Activated naive CD4-positive, alpha-beta T cell treated with Interleukin-2 at 50 U/mL for 16 hours (primary cell): Measurements from ENCODE around the gene OR2L8.

Experiments
- DNase-seq: peaks from one replicate; pipeline ENCODE4 v3.0.0-alpha.2; 2020

OR2L8 gene, protein sequence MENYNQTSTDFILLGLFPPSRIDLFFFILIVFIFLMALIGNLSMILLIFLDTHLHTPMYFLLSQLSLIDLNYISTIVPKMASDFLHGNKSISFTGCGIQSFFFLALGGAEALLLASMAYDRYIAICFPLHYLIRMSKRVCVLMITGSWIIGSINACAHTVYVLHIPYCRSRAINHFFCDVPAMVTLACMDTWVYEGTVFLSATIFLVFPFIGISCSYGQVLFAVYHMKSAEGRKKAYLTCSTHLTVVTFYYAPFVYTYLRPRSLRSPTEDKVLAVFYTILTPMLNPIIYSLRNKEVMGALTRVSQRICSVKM

DNA sequence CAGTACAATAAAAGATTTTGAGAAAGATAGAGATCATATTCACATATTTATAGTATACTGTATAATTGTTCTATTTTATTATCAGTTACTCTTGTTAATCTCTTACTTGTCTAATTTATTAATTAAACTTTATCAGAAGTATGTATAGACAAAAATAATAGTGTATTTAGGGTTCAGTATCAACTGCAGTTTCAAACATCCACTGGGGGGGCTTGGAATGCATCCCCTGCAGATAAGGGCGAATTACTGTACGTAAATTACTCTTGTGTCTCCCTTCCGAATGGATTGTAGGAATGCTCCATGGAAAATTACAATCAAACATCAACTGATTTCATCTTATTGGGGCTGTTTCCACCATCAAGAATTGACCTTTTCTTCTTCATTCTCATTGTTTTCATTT, at the start of gene OR2L8:
Gene OR2L8 (plus strand): TSS at position 301 of the 400 bp plus-strand sequence. CDS start 0 bp downstream, at position 301.
- no peak for DNase-seq

DNA sequence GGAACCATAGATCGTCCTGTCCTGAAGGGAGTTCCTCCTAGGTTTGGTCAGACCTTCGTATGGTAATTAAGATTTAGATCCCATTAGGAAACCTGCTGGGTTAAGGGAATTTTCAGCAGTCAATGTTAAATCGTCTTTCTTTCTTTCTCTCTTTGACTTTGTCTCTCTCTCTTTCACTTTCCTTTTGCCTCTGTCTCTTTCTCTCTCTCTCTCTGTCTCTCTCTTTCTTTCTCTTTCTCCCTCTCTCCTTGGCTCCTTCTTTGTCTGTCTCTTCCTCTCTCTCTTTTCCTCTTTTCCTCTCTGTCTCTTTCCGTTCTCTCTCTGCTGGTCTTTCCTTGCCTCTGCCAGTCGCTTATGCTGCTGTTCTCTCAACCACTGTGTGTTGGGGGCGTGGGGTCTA, 44.5 kb upstream of the OR2L8 start:
- DNase-seq, result no peak

DNA sequence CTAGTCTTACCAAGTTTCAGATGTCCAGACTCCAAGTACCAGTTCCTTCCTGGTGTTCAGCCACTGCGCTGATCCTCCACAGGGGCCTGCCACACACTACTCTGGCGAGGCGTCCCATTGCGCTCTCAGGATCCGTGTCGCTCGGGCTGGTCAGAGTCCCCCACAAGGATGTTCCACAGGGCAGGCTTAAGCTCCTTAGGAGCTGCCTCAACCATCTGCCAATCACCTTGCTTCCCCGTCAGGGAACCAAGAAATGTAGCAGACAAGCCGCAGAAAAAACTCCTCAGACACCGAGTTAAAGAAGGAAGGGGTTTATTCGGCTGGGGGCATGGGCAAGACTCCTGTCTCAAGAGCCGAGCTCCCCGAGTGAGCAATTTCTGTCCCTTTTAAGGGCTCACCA, 43.5 kb upstream of the OR2L8 start:
- DNase-seq, result no peak

DNA sequence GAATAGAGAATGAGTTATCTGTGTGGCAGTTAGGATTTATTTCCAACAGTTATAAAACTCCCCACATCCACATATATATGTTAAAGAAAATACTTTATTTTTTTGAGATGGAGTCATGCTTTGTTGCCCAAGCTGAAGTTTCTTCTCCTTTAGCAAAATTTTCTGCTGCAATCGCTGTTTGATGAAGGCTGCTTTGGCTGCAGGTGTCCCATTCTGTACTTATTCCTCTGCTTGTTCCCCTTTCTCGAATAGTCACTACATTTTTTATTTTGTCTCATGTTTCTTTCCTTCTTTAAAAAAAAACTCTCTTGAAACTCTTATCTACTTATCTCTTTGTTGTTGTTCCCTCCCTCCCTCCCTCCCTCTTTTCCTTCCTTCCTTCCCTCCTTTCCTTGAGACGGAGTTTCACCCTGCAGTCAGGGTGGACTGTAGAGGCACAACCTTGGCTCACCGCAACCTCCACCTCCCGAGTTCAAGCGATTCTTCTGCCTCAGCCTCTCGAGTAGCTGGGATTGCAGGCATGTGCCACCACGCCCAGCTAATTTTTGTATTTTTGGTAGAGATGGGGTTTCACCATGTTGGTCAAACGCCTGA, 42.7 kb upstream of the OR2L8 start:
- peak; percentile 4 for DNase-seq

DNA sequence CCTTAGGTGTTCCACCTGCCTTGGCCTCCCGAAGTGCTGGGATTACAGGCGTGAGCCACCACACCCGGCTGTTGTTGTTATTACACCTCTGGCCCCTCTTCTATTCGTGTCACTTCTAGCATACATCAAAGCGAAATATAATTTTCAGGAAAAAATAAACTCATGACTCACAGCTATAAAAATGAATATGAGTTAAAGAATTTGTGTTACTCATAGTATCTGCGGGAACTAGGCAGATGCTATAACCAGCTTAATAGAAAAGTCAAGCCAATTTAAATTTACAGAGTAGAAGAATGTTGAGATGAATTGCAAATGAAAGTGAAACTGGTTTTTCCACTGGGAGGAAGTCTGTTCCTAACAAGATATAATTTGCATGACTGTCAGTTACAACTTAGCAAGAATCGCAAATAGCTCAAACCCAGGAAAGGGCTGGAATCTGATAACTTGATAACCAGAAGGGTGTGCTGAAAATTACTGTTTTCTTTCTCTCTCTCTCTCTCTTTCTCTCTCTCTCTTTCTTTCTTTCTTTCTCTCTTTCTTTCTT, 42.1 kb upstream of the OR2L8 start:
- DNase-seq, result no peak

DNA sequence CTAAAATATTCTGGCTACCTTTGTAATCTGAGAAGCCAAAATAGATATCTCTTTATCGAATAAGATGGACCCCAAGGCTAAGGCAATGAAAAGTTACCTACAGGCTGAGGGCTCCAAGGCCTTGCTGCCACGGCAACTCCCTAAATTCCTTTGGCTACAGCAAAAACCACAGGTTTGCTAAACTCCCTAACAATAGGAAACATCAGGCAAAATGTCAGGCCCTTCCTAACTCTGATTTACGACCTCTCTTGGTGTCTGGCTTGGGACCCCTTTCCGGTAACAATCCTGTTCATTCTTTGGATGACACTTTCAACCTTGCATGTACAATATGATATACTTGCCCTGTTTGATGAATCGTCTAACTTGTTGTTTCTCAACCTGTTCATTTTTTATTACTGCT, 39.9 kb upstream of the OR2L8 start:
- no peak for DNase-seq

DNA sequence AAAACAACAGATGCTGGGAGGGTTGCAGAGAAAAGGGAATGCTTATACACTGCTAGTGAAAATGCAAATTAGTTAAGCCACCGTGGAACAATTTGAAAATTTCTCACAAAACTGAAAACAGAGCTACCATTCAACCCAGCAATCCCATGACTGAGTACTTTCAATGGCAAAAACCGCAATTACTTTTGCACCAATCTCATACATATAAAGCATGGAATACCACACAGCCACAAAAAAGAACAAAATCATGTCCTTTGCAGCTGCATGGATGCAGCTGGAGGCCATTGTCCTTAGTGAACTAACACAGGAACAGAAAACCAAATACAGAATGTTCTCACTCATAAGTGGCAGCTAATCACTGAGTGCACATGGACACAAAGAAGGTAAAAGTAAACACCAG, 34.9 kb upstream of the OR2L8 start:
- DNase-seq, result no peak

DNA sequence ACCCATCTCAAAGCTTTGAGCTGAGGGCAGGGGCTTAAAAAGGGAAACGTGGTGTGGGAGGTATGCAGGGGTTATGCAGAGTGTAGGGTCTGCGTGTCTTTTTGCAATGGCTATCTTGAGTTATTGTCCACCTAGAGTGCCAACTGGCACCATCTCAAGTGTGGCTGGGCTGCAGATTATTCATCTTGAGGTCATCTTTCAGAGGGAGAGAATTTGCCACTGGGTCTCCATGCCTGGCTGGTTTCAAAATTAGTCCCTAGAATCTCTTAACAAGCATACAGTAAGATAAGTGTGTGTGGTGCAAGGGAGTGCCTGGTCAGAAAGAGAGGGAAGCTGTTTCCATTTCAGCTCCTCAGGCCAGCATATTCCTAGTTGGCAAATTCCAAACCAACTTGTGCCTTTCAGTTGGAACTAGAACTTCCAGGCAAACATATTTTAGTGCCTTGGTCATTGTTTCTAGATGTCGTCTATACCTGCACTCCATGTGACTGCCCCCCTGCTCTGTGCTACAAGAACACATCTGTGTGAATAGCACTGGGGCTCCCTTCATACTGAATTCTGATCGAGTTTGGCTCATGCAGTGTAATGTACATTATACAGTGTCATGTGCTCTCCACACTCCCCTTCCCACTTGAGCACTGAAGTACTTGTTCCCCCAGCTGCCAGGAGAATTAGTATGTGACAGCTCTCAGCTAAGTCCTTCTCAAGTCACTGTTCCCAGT, 33.6 kb upstream of the OR2L8 start:
- no peak for DNase-seq

DNA sequence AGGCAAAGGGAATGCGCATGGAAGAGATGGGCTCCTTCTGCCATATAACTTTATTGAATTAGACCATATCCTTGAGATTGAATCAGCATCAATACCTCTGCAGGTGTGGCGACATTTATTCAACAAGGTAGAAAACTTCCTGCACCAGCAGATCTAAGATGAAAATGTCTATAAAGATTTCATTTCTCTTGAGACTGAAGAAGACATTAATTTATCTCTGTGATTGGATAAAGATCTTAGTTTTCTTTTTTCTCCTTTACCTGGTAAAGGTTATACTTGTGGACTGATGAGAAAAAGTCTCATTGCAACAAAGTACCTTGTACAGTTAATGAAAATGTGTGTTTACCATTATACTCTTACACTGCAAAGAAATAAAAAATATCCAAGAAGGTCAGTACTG, 28.7 kb upstream of the OR2L8 start, which contains the start of gene OR2T8:
Gene OR2T8 (plus strand): TSS at position 301 of the 400 bp plus-strand sequence. CDS start 766 bp downstream, outside the sequence.
- no peak for DNase-seq

DNA sequence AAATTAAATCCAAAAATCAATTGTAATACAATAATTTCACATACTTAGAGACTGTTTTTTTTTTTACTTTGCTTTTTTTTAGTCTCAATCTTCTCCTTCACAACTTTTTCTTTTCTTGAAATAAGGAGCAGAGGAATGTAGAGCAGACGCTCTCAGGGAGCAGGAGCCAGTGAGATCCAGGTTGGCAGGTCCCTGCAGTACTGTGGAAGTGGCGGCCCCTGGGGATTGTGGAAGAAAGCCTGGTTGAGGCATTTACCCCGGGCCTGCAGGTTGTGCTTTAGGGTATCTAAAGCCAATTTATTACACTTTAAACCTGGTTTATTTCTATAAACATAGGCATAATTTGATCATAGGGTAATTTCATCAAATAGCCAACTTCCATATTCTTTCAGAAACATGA, 24.7 kb upstream of the OR2L8 start:
- no peak for DNase-seq

DNA sequence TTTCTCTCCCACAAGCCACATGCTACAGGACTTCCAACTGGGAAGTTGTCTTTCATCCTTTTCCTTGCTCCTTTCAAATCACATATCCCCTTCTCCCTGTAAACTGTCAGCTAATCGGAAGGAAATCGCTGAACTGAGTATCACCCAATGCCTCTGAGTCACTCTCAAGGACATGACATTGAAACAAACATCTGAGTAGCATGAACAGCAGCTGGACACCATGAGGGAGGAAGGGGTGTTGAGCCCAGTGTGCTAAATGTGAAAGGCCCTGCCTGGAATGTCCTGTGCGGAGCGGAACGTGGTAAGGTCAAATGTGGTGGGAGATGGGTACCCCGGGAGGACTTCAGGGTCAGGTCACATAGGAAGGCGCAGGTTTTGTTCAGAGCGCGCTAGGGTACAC, 23.8 kb upstream of the OR2L8 start, which contains the start of gene OR2AJ1:
Gene OR2AJ1 (plus strand): TSS at position 22 of the 400 bp plus-strand sequence. CDS start 8,880 bp downstream, outside the sequence.
- DNase-seq, result no peak

DNA sequence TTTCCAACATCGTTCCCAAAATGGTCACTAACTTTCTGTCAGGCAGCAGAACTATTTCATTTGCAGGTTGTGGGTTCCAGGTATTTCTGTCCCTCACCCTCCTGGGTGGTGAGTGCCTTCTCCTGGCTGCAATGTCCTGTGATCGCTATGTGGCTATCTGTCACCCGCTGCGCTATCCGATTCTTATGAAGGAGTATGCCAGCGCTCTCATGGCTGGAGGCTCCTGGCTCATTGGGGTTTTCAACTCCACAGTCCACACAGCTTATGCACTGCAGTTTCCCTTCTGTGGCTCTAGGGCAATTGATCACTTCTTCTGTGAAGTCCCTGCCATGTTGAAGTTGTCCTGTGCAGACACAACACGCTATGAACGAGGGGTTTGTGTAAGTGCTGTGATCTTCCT, 14.7 kb upstream of the OR2L8 start:
- DNase-seq, result no peak

DNA sequence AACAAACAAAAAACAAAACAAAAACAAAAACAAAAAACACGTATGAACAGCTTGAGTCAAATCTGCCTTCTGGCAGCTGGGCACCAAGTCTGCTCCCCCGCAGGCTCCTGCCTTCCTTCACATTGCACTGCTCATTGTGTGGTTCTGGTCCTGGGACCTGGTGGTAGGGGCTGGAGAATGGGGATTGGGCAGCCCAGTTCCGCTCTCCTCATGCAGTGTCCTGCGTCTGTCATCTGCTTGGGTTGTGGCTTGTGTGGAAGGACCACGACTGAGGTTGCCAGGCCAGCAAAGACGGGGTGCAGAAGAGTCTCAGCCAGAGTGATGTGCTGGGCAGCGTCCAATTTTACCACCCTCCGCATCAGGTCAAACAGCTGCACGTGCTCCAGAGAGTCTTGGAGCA, 12.9 kb upstream of the OR2L8 start:
- DNase-seq, result no peak

DNA sequence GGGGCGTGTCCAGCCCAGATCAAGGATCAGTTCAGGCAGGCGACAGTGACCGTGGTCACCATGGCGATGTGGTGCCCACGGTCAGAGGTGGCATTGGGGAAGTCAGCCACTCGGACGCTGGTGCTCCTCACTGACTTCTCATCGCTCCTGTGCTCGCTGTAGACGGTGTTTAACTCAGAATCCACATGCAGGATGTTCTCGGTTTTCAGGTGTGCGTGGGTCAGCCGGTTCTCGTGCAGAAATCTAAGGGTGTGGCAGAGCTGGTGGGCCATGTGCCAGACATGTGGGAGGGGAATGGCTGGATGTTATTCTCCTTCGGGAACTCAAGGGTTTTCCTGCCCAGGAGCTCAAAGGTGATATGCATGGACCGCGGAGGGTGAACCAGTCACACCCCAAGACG, 12.2 kb upstream of the OR2L8 start:
- no peak for DNase-seq

DNA sequence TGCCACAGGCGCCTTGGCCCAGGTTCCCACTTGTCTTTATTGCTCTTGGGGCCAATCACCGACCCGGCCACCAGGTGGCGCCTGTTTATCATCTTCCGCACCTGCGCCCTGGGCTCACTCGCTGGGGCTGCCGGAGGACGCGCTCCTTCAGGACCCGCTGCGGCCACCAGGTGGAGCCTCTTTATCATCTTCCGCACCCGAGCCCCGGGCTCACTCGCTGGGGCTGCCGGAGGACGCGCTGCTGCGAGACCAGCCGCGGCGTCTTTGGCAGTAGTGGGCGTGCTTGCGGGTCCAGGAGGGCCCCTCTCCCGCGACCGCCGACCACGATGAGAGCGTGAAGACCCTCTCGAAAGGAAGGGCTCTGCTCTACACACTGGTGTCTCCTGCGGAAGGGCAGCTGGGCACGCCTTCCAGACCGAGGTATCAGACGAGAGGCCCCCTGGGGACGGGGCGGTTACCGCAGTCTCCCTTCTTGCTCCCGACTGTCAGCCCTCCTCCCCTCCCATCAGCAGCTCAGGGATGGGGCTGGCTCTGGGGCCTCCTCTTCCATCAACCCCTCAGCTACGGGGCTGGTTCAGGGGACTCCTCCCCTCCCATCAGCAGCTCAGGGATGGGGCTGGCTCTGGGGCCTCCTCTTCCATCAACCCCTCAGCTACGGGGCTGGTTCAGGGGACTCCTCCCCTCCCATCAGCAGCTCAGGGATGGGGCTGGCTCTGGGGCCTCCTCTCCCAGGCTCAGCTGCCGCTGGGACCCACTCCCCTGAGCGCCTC, 11.5 kb upstream of the OR2L8 start:
- peak; percentile 64 for DNase-seq

DNA sequence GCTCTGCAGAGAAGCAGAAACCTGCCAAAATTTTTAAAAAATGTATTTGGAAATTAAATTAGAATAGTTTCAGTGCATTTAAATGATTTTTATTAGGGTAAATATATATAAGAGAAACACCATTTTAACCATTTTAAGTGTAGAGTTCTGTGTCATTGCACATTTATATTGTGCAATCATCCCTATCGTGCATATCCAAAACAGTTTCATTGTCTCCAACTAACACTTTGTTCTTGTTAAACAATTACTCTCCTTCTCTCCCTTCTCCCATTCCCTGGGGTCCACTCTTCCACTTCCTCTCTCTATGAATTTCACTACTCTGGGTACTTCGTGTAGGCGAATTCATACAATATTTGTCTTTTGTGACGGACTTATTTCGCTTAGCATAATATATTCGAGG, 6.0 kb upstream of the OR2L8 start:
- DNase-seq, result no peak

DNA sequence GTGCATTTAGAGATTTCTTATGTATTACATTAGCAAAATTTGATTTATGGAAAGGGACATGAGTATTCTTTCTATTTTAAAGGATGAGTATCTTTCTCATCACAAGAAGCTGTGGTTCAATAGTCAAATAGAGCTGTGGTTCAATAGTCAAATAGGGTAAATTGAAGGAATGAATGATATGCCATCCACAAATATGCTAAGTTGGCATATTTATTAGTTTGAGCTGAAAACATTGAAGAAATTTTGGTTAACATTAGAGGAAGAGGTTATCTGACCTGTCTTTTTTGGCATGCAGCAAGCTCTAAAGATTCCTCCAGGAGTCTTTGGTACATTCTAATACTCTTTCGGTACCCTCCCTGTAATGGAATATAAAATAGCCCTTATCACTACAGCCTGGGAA, 4.8 kb downstream of the OR2L8 start:
- no peak for DNase-seq

DNA sequence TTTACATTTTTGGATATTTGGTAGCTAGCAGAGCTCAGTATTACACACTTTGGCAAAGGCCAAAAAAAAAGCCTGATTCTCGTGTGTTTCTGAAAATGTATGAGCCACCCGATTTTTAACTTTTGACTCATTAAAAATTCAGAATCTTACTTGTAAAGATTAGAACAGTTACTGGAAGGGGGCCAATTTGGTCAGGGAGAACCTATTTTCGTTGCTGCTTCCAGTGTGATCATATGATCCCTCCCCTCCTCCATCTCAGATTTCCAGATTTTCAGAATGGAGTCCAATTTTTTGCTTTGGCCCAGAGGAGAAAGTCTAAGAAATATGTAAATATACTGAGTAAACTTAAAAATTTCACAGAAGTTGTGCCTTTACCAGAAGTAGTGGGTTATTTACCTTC, 13.1 kb downstream of the OR2L8 start:
- no peak for DNase-seq

DNA sequence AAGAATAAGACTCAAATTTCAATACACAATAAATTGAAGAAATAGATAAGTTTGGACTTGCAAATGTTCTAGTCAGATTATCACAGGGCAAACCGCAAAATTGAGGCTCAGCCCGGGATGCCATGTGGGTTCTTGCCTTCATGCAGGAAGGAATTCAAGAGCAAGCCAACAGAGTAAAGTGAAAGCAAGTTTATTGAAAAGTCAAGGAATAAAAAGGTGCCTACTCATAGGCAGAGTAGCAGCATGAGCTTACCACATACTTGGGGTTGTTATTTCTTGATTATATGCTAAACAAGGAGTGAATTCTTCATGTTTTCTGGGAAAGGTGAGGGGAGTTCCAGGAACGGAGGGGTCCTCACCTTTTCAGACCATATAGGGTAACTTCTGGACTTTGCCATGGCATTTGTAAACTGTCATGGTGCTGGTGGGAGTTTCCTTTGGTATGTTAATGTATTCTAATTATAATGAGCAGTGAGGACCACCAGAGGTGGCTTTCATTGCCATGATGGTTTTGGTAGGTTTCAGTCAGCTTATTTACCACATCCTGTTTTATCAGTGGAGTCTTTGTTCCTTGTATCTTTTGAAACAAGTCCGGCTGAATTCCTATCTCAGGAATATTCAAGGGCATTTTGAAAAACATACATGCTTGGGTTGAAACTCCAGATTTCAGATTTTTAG, 14.4 kb downstream of the OR2L8 start:
- DNase-seq, result no peak

DNA sequence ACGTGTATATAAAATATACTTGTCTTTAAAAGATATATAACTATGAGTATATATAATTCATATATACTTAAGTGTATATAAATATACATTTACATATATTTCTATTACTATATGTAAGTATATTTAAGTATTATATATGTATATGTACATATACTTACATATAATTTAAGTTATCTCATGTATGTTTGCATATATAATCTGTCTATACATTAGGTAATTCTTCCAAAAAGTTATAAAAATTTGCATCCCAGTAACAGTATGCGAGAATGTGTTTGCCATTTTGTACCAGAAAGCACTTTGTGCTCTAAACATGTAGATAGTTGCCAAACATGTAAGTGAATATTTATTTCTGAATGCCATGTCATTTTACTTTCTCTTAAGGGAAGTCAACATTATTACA, 16.3 kb downstream of the OR2L8 start, which contains the start of gene OR2AK2:
Gene OR2AK2 (plus strand): TSS at position 301 of the 400 bp plus-strand sequence. CDS start 144 bp downstream, outside the sequence.
- no peak for DNase-seq

DNA sequence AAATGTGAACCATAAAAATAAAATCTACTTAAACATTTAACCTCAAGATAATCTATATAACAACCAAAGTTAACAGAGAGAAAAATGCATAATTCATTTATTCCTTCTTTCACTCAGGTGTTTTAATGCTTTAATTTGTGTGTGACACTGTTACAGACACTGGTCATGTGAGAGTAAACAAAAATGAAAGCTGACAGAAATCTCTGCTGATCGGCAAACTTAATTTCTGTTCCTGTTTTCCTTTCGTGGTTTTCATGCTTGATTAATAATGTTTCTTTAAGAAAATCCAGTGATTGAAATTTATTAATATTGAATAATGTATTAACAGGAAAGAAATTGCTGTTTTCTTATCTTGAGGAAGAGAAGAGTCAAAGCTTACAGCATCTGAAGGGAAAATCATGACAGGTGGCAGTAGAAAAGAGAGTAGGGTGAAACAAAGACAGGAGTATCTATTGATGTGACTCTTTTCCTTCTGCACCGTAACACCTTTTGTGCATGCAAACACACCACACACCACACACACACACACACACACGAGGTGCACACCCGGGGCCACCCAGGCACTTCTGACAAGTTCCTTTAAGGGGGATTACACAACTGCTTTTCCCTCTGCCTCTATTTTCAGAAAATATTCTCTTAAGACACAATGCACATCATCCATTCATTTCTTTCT, 18.0 kb downstream of the OR2L8 start:
- no peak for DNase-seq

DNA sequence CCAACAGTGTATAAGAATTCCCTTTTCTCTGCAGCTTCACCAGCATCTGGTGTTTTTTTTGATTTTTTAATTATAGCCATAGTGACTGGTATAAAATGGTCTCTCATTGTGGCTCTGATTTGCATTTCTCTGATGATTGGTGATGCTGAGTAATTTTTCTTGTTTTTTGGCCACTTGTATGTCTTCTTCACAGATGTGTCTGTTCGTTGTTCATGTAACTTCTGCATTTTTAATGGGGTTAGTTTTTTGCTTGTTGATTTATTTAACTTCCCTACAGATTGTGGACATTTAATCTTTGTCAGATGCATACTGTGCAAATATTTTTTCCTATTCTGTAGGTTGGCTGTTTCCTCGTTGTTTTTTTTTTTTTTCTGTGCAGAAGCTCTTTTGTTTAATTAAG, 44.3 kb downstream of the OR2L8 start:
- DNase-seq, result no peak
